SIG-M5 (cell line): ENCODE data around the gene EMC6.
"Not testable (repeated sequence)": the region's sequence is repeated elsewhere in the genome, so short reads cannot be mapped to it uniquely, and the experiment has no call there.

Source experiments
- DNase-seq: peaks from one replicate; lab custom pipeline; 2025; lab: John Stamatoyannopoulos, UW

EMC6 gene

GRCh38 chr17:3681565-3681964 lies 13.0 kb downstream of the EMC6 start:
- DNase-seq = no peak

GRCh38 chr17:3682033-3682432 lies 13.4 kb downstream of the EMC6 start:
- no peak for DNase-seq

- no peak for DNase-seq
These were observed 14.5 kb downstream of the EMC6 start for GRCh38 chr17:3683054-3683511.

- no peak for DNase-seq
These were observed 16.6 kb downstream of the EMC6 start for GRCh38 chr17:3685174-3685573.

- no peak for DNase-seq
These were observed 19.5 kb downstream of the EMC6 start for GRCh38 chr17:3688027-3688553.

- no peak for DNase-seq
These were observed 20.2 kb downstream of the EMC6 start for GRCh38 chr17:3688852-3689261.

GRCh38 chr17:3689262-3690093 lies 20.9 kb downstream of the EMC6 start:
- DNase-seq = no peak

GRCh38 chr17:3690094-3690715 lies 21.6 kb downstream of the EMC6 start:
- DNase-seq = no peak

- DNase-seq = no peak
These were observed 23.0 kb downstream of the EMC6 start for GRCh38 chr17:3691617-3692067.

GRCh38 chr17:3692346-3692745 lies 23.7 kb downstream of the EMC6 start:
- no peak for DNase-seq

GRCh38 chr17:3693141-3693540 lies 24.5 kb downstream of the EMC6 start:
- DNase-seq = no peak

GRCh38 chr17:3693829-3694231 lies 25.2 kb downstream of the EMC6 start:
- DNase-seq = no peak

GRCh38 chr17:3695129-3695722 lies 26.6 kb downstream of the EMC6 start:
- no peak for DNase-seq

- DNase-seq = no peak
These were observed 27.3 kb downstream of the EMC6 start, which contains the start of gene P2RX5 for GRCh38 chr17:3695723-3696411. Gene P2RX5 (minus strand): TSS chr17:3696155. CDS start chr17:3696005, 150 bp downstream.

- DNase-seq = no peak
These were observed 28.5 kb downstream of the EMC6 start for GRCh38 chr17:3697103-3697476.

GRCh38 chr17:3698139-3698538 lies 29.5 kb downstream of the EMC6 start:
- DNase-seq = no peak

GRCh38 chr17:3699951-3700350 lies 31.3 kb downstream of the EMC6 start:
- no peak for DNase-seq

- DNase-seq = not testable (repeated sequence)
These were observed 33.5 kb downstream of the EMC6 start for GRCh38 chr17:3702041-3702539.

- DNase-seq = no peak
These were observed 36.5 kb downstream of the EMC6 start for GRCh38 chr17:3704931-3705717.

GRCh38 chr17:3705718-3705984 lies 37.0 kb downstream of the EMC6 start:
- not testable (repeated sequence) for DNase-seq

GRCh38 chr17:3708366-3708765 lies 39.8 kb downstream of the EMC6 start:
- DNase-seq = no peak
